Hematopoietic multipotent progenitor cell treated with erythropoietin and hydrocortisone succinate and interleukin-3 and kit ligand, for 4 days (in vitro differentiated cells): ENCODE measurements around the gene ENDOV.

Experiments
- DNase-seq: peaks from one replicate; pipeline ENCODE4 v3.0.0-alpha.2; 2015

The ENDOV gene

DNA sequence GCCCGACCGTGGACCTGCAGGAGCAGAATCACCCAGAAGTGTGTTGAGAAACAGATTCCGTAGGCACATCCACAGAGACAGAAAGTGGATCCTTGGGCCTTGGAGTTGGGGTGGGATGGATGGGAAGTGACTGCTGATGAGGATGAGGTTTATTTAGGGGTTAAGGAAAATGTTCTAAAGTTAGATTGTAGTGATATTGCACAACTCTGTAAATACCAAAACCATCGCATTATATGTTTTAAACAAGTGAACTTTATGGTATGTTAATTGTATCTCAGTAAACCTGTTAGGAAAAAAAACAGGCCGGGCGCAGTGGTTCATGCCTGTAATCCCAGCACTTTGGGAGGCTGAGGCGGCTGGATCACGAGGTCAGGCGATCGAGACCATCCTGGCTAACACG is 3.6 kb downstream of the ENDOV start:
- DNase-seq, result no peak

DNA sequence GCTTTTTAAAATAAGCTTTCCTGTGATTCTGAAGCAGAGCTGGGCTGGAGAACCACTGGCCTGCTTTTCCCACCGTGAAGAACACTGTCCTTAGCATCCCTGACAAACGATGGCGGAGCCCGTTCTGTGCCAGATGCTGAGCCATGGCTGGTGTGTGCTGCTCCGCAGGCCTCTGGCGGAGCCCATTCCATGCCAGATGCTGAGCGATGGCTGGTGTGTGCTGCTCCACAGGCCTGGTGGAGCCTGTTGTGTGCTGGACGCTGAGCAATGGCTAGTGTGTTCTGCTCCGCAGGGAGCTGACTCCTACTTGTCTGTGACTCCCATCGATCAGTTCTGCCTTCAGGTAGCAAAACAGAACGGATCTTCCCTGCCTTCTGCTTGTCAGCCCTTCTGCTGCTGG is 4.3 kb downstream of the ENDOV start:
- no peak for DNase-seq

DNA sequence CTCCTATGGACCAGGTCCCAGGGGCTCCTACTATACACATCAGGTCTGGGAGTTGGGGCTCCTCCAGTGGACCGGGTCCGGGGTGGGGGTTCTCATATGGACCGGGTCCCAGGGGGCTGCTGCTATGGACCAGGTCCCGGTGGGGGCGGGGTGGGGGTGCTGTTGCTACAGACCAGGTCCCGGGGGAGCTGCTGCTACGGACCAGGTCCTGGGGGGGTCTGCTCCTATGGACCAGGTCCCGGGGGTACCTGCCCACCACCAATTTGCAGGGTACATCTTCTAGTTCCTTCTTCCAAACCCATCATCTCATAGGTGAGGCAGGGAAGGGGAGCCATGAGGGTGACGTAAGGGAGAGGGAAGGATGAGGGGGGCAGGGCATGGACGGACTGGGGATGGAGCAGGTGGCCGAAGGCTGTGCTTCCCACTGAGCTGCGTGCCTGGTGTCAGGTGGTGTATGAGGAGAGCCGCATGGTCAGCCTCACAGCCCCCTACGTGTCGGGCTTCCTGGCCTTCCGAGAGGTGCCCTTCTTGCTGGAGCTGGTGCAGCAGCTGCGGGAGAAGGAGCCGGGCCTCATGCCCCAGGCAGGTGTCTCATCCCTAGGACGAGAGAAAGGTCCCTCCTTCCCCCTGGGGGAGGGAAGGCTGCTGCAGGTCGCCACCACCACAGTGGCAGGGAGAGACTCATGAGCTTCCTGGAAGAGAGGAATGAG is 6.6 kb downstream of the ENDOV start:
- DNase-seq, result no peak

DNA sequence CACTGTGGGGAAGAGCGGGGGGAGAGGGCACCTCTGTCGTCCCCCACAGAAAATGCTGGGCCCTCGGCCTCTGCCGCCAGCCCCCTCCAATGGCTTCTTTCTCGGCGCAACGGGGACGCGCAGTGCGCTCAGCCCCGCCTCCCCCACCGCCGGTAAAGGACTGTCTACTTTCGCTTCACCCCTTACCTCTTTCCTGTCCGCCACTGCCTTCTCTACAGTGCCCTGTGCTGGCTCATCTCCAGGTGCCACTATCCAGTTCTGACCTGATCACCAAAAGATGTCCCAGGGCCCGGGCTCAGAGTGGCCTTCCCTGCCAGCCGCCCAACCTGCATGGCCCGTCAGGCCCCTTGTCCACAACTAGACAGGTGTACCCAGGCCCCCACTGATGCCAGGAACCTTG is 7.3 kb downstream of the ENDOV start:
- no peak for DNase-seq

DNA sequence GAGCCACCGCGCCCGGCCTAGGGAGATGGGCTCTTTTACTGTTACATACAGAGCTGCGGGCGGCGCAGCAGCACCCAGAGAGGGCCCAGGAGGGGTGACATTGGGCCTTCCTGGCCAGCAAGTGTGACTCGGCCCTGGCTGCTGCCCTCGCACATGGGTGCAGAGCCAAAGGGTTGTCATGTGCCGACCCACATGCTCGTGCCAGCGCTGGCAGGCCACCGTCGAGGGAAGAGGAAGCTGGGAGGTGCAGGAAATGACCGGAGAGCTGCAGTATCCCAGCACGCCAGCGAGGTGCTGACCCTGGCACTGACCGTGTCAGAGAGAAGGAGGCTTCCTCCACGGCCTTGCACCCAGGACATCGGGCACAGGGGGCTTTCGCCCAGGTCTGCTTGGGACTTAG is 8.0 kb downstream of the ENDOV start:
- DNase-seq, result no peak

DNA sequence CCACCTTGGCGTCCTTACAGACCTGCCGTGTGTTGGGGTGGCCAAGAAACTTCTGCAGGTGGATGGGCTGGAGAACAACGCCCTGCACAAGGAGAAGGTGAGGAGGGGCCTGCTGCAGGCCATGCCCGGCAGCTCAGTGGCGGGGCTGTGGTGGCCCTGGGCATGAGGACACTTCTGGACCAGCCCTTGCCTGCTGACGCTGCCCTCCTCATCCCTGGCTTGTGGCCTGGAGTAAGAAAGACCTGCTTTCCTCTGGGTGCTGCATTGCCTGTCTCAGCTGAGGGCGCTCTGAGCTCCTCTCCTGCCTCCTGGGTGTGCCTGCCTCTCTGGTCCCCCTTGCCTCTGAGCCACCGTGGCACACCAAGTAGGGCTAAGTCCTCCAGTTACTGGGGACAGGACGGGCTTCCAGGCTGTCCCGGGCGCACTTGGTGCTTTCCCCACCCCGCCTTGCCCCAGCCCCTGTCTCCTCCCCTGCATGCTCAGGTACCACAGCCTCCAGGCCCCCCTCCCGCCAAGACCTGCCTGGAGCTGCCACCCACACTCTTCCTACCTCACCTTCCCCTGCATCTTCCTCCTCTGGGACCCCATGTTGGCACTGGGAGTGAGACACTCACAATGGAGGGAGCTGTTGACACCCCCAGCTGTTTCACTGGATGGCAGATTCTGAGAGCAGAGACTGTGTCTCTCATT is 8.7 kb downstream of the ENDOV start:
- no peak for DNase-seq

DNA sequence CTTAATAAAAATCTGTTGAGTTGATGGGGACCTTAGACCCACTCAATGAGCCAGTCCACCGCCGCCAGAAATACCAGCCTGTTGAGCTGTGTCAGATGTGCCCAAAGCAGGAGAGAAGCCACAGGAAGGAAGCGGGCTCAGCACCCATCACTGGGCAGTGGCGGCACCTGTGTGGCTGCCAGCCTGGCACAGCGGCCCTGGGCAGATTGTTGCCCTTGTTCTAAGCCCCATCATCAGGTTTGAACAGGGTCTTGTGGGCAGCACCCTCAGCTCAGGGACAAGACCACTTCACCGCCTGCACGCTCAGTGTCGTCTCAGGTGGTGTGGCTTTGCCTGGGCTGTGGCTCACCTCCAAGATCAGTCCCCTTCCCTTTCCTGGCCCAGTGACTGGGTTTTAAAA is 9.3 kb downstream of the ENDOV start:
- no peak for DNase-seq

DNA sequence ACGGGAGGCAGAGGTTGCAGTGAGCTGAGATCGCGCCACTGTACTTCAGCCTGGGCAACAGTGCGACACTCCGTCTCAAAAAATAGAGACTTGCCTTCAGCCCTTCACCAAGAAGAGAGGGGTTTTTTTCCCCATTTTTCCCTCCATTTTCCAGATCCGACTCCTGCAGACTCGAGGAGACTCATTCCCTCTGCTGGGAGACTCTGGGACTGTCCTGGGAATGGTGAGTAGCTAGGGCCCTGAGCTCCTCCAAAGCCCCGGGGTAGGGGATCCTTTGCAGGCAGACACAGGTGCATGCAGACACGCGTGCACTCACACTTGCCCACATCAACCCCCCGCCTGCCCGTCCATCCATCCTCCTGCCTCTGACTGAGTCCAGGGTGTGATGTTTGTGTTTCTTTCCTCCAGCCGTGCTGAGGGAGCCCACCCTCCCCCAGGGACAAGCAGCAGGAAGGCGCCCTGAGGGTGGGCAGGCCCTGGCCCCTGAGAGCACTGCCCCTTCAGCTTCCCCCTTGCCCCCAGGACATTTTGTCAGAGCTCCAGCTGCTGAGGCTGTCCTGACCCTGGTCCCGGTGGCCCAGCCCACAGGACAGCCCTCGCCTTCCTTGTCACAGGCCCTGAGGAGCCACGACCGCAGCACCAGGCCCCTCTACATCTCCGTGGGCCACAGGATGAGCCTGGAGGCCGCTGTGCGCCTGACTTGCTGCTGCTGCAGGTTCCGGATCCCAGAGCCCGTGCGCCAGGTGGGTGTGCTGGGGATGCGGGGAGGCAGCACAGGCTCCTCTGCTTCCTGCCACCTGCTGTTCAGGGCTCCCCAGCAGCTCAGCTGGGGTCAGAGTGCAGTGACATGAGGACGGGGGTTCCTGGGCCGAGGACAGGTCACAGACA is 10.2 kb downstream of the ENDOV start:
- DNase-seq, result no peak

DNA sequence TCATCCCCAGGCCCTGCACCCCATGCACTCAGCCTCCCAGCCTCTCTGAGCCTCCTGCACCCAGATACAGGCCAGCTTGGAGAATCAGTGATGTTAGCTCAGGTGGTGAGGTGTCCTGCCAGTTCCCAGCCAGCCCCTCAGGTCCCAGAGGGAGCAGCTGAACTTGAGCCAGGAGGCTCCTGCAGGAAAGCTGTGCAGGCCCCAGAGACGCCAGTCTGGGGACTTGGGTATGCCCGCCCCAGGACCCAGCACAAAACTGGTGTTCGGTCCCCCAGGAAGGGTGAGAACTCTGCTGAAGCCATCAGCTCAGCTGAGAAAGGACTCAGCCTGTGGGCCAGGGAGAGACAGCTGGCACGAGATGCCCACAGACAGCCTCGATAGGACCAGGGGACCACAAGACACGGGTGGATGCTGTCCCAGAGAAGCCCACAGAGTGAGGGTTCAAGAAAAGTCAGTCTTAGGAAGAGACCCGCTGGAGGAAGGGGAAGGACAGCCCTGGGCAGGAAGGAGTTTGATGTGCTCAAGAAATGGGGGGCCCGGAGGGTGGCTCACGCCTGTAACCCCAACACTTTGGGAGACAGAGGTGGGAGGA is 11.0 kb downstream of the ENDOV start:
- no peak for DNase-seq

DNA sequence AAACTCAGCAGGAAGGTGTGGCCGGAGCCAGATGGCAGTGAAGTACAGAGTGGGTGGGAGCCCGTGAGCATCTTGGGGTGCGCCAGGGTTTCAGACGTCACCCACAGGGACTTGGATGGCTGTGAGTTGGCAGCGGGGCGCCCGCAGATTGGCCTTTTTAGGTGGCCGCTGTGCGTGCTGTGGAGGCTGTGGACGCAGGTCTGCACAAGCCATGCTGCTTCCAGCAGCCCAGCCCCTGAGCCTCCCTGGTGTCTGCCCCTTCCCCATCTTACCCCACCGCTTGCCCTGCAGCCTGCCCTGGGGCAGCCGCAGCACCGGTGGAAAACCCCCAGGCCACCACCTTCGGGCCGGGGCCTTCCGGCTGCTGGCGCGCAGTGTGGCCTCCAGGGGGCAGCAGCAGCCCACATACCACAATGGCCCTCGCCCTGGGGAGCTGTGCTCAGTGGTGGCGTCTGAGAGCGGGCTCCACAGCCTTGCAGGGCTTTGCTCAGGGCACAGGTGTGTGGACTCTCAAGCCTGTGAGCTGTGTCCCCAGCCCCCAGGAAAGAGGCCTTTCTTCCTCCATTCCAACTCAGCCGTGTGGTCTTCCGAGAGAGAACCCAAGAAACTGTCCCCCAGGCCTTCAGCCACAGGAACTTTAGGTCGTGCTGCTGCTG is 11.8 kb downstream of the ENDOV start:
- DNase-seq, result peak; percentile 84

DNA sequence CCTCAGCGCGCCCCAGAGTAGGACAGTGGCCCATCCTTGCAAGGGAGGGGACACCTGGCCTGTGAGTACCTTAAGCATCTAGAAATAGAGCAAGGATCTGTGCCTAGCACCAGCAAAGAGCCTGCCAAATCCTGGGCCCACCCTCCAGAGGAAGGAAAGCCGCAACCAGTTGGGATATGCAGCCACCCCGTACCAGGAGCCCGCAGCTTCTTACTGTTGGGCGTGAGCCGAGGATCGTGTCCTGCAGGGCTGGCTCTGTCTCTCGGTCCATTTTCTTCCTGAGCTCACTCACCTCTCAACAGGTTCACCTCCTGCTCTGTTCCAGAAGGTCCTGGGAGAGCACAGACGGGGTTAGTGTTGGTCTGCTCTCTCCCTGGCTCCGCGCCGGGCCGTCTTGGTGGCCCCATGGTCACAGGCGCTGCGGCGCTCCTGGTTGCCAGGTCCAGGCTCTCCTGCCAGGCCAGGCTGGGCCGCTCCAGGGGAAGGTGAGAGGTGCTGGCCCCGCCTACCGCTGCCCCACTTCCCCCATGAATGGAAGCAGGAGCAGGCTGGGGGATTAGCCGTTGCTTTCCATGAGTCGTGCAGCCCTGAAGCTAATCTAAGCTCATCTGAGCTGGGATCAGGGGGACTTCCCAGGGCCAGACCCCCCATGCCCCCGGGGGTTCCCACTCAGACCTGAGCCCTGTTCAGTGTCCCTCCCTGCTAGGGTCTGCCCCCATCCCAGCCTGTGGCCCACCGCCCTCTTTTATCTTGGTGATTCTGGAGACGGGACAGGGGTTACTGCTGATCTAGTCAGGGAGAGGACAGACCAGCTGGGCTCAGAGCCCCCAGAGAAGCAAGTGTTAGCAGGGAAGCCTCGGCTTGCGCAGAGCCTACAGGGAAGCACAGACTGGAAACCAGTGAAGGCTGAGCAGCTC is 12.7 kb downstream of the ENDOV start:
- no peak for DNase-seq

DNA sequence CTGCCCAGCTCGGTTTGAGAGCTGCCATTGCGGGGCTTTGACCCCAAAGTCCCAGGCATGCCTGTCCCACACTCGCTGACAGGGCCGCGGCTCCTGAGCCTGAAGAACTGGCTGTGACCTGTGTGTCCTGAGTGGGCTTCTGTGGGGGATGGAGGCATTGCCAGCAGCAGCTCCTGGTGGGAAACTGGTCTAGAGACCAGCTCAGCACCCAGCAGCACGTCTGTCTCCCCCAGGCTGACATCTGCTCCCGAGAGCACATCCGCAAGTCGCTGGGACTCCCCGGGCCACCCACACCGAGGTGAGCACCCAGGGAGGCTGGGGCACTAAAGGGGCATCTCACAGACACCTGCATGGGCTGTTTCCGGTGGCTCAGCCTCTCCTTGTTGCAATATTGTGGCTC is 13.4 kb downstream of the ENDOV start:
- no peak for DNase-seq

DNA sequence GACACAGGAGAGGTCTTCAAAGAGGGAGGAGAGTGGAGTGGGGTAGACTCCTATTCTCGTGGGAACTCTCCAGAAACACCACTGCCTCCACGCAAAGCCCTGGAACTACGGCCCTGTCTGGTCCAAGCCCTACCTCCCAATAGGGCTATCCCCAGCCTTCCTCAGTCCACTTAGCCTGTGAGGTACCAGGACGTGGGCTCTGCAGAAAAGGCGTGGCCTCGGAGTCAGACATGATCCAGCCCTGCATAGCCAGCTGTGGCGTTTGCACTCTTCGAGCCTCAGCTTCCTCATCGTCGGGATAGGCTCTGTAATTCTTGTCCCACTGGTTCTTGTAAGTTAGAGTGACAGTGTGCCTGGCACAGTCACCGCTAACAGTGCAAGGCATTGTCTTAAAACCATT is 13.8 kb downstream of the ENDOV start:
- DNase-seq, result no peak

DNA sequence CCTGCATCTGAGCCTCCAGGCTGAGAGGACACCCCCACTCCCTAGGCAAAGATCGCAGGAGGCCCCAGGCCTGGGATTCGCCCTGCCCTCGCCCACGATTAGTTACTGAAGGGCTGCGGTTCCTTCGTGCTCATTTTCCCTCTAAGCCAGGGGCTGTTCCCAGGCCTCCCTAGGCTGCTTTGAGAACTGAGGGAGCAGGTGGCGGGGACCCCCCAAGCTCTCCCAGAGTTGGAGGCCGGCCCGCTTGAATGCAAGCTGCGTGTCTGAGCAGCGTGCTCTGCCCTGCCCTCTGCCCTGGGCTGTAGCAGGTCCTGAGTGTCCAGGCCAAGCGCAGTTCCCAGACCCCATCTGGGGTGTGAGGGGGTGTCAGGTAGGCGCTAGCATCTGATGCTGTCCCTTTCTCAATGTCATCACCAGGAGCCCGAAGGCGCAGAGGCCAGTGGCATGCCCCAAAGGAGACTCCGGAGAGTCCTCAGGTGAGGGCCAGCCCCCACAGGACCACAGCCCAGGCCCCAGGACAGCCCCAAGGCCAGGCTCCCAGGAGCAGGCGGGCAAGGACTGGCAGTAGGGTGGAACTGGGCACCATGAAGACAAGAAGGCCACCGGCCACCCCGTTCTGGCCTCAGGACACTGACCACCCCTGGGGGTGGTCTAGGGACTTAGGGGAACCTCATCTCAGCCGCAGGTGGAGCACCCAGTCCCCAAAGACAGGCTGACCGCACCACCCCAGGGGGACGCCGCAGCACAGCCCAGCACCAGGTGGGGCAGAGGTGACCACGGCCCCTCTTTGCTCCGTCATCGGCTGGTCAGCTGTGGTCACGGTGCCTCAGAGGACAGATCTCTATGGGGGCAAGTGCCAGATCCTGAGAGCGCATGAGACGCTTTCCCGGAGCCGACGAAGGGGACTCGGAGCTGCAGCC is 14.6 kb downstream of the ENDOV start:
- no peak for DNase-seq

DNA sequence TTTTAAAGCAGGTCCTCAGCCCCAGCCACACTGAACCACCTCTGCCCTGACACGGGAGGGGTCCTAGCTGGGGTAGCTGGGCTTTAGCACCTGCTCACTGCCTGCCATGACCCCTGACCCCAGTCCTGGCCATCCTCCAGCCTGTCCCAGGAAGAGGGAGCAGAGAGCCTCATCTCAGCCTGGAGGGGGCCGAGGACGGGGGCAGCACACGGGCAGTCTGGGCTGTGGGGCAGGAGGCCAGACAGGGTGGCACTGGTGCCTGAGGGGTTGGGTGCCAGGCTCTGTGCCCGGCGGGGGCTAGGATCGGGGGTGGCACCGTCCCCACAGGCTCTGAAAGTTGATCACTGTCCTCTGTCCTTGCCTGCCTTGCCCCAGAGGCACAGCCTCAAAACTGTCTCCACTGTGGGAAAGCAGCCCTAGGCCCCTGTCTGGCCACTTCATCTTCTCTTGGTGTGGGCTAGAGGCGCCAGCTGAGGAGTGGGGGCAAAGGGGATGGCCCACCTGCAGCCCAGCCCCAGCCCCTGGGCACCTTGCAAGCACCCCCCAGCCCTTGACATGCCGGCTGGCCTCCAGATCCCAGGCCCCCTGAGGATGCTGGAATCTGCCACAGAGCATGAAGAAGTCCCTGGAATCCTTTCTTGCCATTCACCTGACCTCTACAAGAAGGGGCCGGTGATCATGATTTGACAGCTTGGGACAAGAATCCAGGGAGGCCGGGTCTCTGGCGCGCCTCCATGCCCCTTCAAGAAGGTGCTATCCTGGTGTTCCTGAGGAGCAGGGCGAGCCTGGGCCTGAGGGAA is 15.7 kb downstream of the ENDOV start:
- no peak for DNase-seq

DNA sequence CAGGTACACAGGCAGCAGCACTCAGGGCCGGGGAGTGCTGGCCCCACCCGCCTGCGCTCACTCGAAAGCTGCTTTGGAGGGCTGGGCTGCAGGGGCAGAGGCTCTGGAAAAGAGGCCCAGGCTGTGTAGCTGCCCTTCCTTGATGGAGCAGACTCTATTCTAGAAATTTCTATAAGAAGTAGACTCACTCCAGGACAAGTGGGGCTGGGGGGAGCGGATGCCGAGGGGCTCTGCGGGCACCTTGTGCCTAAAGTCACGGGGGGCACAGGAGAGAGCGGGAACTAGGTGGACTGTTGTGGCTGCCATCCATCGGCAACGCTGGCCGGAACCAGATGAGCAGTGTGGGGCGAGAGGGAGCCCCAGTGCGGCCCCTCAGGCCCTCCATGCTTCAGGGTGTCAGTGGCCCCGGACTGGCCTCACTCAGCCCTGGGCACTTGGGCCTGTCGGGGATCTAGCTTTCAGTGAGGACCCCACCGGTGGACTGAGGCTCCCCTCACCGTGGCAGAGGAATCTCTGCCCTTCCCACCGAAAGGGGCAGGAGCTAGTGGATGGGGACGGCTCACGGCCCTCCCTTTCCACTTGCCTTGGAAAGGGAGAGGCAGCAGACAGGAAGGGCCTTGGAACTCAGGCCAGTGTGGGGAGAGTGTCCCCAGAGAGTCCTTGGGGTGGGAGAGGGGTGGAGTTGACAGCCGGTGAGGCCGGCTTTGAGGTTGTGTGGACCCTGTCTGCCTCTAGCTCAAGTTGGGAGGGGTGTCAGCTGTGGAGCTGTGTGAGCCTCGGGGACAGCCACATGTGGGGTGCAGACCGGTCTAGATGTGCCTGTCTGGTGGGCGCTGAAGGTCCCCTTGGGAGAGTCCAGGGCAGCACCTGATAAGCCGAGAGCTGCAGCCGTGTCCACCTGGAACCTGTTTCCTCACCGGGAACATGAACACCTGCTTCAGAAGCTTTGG is 16.6 kb downstream of the ENDOV start:
- DNase-seq, result no peak

DNA sequence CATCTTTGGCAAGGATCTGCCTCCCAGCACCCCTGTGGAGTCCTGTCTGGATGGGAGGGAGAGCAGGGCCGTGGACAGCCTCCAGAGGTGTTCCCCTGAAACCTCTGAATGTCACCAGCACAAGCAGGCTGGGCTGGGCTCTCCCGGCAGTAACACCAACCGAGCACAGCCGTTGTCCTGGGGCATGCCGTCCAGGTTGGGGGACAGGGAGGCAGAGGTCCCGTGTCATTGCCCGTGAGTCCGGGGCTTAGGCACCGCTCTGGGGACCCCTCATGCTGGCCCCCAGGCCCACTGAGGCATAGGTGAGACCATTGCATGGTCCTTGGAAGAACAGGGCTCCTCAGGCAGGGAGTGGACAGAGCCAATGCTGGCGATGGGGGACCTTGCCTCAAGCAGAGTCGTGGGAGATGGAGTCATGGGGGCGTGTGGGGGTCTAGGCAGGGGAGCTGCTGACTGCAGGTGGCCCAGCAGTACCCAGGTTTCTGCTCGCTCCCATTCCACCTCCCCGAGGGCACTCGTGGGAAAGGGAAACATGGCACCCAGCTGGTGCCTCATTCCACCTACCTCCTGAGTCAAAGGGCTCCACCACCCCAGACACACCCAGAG is 17.5 kb downstream of the ENDOV start:
- DNase-seq, result no peak

DNA sequence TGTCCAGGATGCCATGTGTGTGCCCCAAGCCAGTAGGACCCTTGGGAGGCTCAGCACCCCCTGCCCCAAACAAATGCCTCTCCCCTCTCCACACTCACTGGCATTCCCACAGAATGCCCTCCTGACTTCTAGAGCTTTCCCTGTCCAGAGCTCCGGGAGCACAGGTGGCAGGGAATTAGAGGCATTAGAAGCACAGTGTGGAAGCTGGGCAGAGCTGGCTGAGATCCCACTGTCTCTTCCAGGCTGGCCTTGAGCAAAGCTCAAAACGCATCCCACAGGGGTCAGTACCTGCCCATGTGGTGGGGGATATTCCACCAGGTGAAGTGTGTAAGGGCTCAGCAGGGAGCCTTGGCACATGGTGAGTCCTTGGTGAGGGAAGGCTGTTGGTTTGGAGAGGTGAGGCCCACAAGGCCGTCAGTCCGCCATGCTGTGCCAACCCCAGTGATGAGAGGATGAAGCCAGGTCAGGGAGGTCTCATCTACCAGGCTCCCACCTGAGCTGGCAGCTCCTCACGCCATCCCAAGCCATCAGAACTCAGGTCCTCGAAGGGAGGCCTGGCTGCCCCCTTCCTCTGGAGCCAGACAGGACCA is 18.1 kb downstream of the ENDOV start:
- DNase-seq, result no peak
